K562 (cell line): ENCODE data around the gene CYB561A3. TPM values are rescaled to one million over a fixed set of nuclear protein-coding genes. Genes with fewer than 3 reads are reported as not detected.
A peak's percentile ranks its signal among the peaks of the same experiment; 100 is the strongest.

Experiments
- CHD7 ChIP-seq: fragments of 200-600 bp; sonication (generic); IDR thresholded peaks from one replicate; pipeline ENCODE4 v1.6.1; 2012; ENCODE audit warnings: mild to moderate bottlenecking, low read depth, low read length, inconsistent platforms
- DLX4 ChIP-seq: fragments of 250-450 bp; sonication (Bioruptor Pico); IDR thresholded peaks from 2 replicates; pipeline ENCODE4 v1.6.1; 2021; ENCODE audit warnings: mild to moderate bottlenecking
- ELF2 ChIP-seq: fragments of 250-450 bp; sonication (Bioruptor Pico); IDR thresholded peaks from 2 replicates; pipeline ENCODE4 v1.5.0; 2021; ENCODE audit warnings: mild to moderate bottlenecking
- ZBTB43 ChIP-seq: sonication (generic); formaldehyde crosslinking; IDR thresholded peaks from 2 replicates; pipeline ENCODE4 v1.8.0; 2023; ENCODE audit warnings: mild to moderate bottlenecking, missing genetic modification reagents
- ZFP1 ChIP-seq: fragments of 450-650 bp; formaldehyde crosslinking; IDR thresholded peaks from 2 replicates; pipeline ENCODE4 v1.4.0; 2020; ENCODE audit warnings: mild to moderate bottlenecking, mixed read lengths
- ZNF277 ChIP-seq: fragments of 250-450 bp; sonication (Bioruptor Pico); IDR thresholded peaks from 2 replicates; pipeline ENCODE4 v1.8.0; 2022; ENCODE audit warnings: inconsistent platforms, mild to moderate bottlenecking, moderate library complexity, borderline replicate concordance
- ZNF512 ChIP-seq: IDR thresholded peaks from 2 replicates; pipeline ENCODE4 v1.6.1; 2016; ENCODE audit warnings: missing genetic modification characterization, missing compliant biosample characterization
- polyA plus RNA-seq, 8 experiments: library from polyadenylated mRNA; depleted of rRNA in 4 of 8; stranded (reverse) in 5 of 8; unstranded in 3 of 8; fragments of >200 nt; fragmentation: Nextera tagmentation in 2 of 8; fragmentation: Illumina TruSeq in 1 of 8; extraction: Ambion mirVana in 2 of 8; extraction: Trizol in 1 of 8; gene quantifications; 2 replicates each; pipeline versions ENCODE4 v1.2.1 to v1.2.3, GENCODE V29; 2011 to 2014; ENCODE audit warnings: inconsistent platforms in 1 of 8, missing spikeins in 1 of 8
- total RNA-seq, 7 experiments: library from RNA; depleted of rRNA in 6 of 7; stranded (reverse); fragments of >200 nt in 6 of 7; fragmentation: Illumina TruSeq in 2 of 7; extraction: Trizol in 2 of 7; gene quantifications; 2 replicates each; pipeline versions ENCODE4 v1.2.1 to v1.2.3, GENCODE V29; 2011 to 2021; ENCODE audit warnings: low replicate concordance in 1 of 7

The CYB561A3 gene
- total and polyA plus RNA-seq, 9 of the 15 experiments (the other 6 are each of a cell fraction or from before 2014, with no cell fraction given) = 29.2 to 78.9 (median 37.9) TPM

GRCh38 chr11:61353131-61354067 lies 8.3 kb downstream of the CYB561A3 start (continued):
- TF ChIP-seq ZNF512 (no peak), CHD7 (no peak), DLX4 (CRISPR knock-in tag) (no peak), ZNF277 (CRISPR knock-in tag) (no peak), ZFP1 (no peak), ZBTB43 (CRISPR knock-in tag) (no peak), ELF2 (peak; percentile 52; the same call in 1 of the 2 replicates)
